GM12864 (cell line): ENCODE data around the gene ATG4D.

Experiments
- DNase-seq: peaks from one replicate; pipeline ENCODE4 v3.0.0-alpha.2; 2011; ENCODE audit warnings: low read depth
- H3K4me3 ChIP-seq: 2 replicates; pipeline ENCODE4 v1.5.1; 2011; ENCODE audit warnings: mild to moderate bottlenecking, low read depth, low read length, control low read depth
- TF ChIP-seq, protein P1 (sequence below): IDR thresholded peaks from 2 replicates; pipeline ENCODE4 v1.5.1; 2011; ENCODE audit warnings: low read depth, mild to moderate bottlenecking, moderate library complexity, low read length, control low read depth, inconsistent platforms; ENCODE audit errors: missing control alignments

ATG4D gene

DNA sequence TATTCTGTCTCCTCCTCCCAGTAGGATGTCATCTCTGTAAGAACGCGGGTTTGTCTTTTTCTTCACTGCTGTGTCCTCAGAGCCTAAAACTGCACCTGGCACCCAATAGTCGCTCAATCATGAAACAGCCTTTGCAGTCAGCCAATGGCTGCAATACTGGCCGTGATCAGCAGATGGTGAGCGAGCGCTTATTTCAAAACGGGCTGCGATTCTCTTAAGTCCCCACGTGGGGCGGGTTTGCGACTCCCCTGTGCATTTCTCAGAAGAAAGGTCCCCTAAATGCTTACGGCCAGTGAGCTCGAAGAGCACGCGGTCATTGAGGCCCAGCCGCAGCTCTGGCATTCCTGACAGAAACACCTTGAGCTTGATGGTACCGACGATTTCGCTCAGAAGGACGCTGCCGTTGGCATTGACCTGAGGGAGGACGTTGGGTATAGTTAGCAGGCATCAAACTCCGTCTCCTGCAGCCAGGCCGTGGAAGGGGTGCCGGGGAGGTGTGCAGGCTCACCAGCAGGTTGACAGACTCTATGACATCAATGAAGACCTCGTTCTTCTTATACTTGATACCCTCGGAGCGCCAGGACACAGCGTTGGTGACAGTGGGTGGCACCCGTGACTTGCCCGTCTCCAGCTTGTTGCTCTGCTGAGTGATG is 37.4 kb downstream of the ATG4D start:
- H3K4me3 ChIP-seq = no peak overlapping the region
- peak; percentile 85 for DNase-seq
- TF ChIP-seq, protein P1, sequence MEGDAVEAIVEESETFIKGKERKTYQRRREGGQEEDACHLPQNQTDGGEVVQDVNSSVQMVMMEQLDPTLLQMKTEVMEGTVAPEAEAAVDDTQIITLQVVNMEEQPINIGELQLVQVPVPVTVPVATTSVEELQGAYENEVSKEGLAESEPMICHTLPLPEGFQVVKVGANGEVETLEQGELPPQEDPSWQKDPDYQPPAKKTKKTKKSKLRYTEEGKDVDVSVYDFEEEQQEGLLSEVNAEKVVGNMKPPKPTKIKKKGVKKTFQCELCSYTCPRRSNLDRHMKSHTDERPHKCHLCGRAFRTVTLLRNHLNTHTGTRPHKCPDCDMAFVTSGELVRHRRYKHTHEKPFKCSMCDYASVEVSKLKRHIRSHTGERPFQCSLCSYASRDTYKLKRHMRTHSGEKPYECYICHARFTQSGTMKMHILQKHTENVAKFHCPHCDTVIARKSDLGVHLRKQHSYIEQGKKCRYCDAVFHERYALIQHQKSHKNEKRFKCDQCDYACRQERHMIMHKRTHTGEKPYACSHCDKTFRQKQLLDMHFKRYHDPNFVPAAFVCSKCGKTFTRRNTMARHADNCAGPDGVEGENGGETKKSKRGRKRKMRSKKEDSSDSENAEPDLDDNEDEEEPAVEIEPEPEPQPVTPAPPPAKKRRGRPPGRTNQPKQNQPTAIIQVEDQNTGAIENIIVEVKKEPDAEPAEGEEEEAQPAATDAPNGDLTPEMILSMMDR = peak; percentile 100

DNA sequence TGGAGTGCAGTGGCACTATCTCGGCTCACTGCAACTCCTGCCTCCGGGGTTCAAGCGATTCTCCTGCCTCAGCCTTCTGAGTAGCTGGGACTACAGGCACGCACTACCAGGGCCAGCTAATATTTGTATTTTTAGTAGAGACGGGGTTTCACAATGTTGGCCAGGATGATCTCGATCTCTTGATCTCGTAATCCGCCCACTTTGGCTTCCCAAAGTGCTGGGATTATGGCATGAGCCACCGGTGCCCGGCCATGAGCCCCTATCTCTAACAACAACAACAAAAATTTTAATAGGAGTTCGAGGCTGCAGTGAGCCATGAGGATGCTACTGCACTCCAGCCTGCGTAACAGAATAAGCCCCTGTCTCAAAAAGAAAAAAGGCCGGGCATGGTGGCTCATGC is 38.4 kb downstream of the ATG4D start:
- TF ChIP-seq, protein P1 = no peak
- no peak for DNase-seq
- no peak overlapping the region for H3K4me3 ChIP-seq

DNA sequence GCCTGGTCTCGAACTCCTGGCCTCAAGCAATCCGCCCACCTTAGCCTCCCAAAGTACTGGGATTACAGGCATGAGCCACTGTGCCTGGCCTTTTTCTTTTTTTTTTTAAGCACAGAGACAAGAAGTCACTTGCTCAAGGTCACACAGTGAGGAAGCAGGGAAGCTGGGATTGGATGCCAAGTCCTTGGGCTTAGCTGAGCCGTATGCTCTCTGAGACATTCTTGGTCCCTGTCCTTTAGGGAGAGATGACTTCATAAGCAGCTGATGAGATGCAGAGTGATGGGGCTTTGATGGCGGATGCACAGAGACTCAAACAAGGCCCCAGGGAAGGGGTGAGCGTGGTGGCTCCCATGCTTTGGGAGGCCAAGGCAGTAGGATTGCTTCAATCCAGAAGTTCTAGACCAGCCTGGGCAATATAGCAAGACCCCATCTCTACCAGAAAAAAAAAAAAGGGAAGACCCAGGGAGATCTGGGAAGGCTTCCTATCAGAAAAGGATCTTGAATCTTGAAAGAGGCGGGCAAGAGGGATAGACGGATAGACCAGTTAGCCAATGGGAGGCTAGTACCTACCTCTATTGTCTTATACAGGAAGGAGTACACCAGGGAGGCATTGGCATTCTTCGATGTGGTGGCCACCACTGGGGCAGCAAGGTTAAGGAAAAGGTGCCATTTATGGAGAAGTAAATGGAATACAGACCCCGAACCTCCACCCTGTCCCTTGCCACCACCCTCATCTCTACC is 39.5 kb downstream of the ATG4D start:
- DNase-seq = no peak
- TF ChIP-seq, protein P1 = no peak
- H3K4me3 ChIP-seq = no peak overlapping the region

DNA sequence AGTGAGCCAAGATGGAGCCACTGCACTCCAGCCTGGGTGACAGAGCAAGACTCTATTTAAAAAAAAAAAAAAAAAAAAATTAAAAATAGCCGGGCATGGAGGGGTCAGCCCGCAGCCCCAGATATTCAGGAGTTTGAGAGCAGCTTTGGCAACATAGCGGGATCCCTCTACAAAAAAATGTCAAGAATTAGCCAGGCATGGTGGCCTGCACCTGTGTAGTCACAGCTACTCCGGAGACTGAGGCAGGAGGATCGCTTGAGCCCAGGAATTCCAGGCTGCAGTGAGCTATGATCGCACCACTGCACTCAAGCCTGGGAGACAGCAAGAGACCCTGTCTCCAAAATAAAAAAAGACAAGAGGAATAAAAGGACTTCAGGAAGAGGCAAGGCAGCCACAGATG is 42.7 kb downstream of the ATG4D start:
- TF ChIP-seq, protein P1 = no peak
- H3K4me3 ChIP-seq = no peak overlapping the region
- DNase-seq = no peak

DNA sequence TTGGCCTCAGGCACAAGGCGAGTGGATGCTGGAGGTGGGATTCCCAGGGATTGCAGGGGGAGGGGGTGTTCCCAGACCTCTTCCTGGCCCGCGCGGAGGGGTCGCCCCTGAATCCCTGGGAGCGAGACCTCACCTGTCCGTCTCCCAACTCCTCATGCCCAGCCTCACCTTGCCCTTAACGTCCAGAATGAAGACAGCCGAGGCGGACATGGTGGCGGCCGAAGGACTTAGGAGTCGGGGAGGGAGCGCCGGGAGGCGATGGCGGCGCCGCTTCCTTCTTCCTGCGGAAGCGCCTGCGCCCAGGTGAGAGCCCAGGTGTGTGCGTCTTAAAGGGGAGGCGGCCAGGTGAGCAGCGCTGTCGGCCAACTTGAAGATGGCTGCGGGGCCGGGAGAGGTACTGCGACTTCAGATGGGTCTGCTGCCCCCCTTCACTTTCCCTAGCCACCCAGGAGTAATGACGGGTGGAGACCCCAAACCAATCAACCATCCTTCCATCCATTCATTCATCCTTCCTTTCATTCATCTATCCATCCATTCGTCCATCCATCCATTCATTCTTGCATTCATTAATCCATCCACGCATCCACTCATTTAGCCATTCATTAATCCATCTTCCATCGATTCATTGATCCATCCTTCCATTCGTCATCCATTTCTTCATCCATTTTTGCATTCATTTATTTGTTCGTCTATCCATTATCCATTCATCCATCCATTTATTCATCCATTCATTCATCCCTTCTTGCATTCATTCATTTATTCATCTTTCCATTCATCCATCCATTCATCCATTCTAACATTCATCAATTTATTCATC is 43.5 kb downstream of the ATG4D start, which contains the start of gene AP1M2:
Gene AP1M2, minus strand, starts transcription at position 291 of the 817 bp plus-strand sequence. Its CDS starts 81 bp downstream, at position 210.
- H3K4me3 ChIP-seq = no peak within 1 kb of the TSS
- DNase-seq = no peak
- TF ChIP-seq, protein P1 = no peak

DNA sequence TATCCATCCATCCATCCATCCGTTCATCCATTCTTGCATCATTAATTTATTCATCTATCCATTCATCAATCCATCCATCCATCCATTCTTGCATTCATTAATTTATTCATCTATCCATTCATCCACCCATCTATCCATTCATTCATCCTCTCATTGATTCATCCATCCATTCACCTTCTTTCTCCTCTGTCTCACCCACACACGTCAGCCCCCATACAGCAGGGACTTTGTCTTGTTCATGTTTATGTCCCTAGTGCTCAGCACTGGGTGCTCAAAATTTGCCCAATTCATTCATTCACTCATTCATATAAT is 44.1 kb downstream of the ATG4D start:
- no peak for DNase-seq
- no peak overlapping the region for H3K4me3 ChIP-seq
- TF ChIP-seq, protein P1 = no peak
